Right lobe of liver (tissue), 6 donors: Measurements from ENCODE around the gene LIPA. TPM values are rescaled to one million over a fixed set of nuclear protein-coding genes. Genes with fewer than 3 reads are reported as not detected.

ENCODE experiments used
- ATAC-seq, 4 donors: fragments of 200-7000 bp; cut with Tn5 transposase; one replicate each; pipeline ENCODE4 v1.9.1; 2020; ENCODE audit warnings: mild to moderate bottlenecking in 4 of 4, moderate library complexity in 4 of 4
- DNase-seq, 3 donors: peaks; one replicate each; pipeline ENCODE4 v3.0.0-alpha.2; 2020
- H3K27ac ChIP-seq, 3 donors: fragments of 200-600 bp; one replicate each; pipeline ENCODE4 v1.8.0; 2022
- H3K27me3 ChIP-seq, 2 donors: fragments of 200-600 bp; one replicate each; pipeline ENCODE4 v1.8.0; 2022
- H3K36me3 ChIP-seq, 4 donors: fragments of 200-600 bp; sonication (generic) in 1 of 4; one replicate each; pipeline versions ENCODE4 v1.5.1 to v1.8.0; 2017 to 2022; ENCODE audit warnings: control low read depth in 1 of 4
- H3K4me1 ChIP-seq, 4 donors: fragments of 200-600 bp; sonication (generic) in 1 of 4; one replicate each; pipeline versions ENCODE4 v1.5.1 to v1.8.0; 2017 to 2022; ENCODE audit warnings: control low read depth in 1 of 4
- H3K4me3 ChIP-seq, 3 donors: fragments of 200-600 bp; one replicate each; pipeline ENCODE4 v1.8.0; 2022
- H3K9me3 ChIP-seq, 4 donors: fragments of 200-600 bp; sonication (generic) in 1 of 4; one replicate each; pipeline versions ENCODE4 v1.5.1 to v1.8.0; 2017 to 2022; ENCODE audit warnings: control low read depth in 1 of 4
- CTCF ChIP-seq, 4 donors: fragments of 200-600 bp in 3 of 4; fragments of 450-650 bp in 1 of 4; IDR thresholded peaks; one replicate each; pipeline versions ENCODE4 v1.5.1 to v1.8.0; 2016 to 2022; ENCODE audit warnings: antibody characterized with exemption in 4 of 4, mild to moderate bottlenecking in 2 of 4
- POLR2A ChIP-seq: fragments of 450-650 bp; IDR thresholded peaks from one replicate; pipeline ENCODE4 v1.6.1; 2017; ENCODE audit warnings: antibody characterized with exemption, mild to moderate bottlenecking
- WGBS: methylation state at CpG from one replicate; pipeline ENCODE4 v1.1.6; 2018; ENCODE audit warnings: low coverage, low lambda C conversion rate; ENCODE audit not compliant: insufficient coverage; ENCODE audit errors: missing lambda C conversion rate; 5-methylcytosine and 5-hydroxymethylcytosine counted together
- intact Hi-C, 2 donors: fragments of 100-400 bp; cut with DNase I; formaldehyde crosslinking; loops; one replicate each; pipeline versions ENCODE4 v1.11.2 to v1.14.1; 2022
- total RNA-seq, 6 experiments: library from RNA; depleted of rRNA in 2 of 6; stranded (reverse); fragments of >200 nt in 2 of 6; fragmentation: NEBNext Ultra II Directional in 3 of 6; extraction: Animal tissue kit (Norgen Biotek cat#: 25700) in 3 of 6; gene quantifications; one replicate each; pipeline versions ENCODE4 v1.1.0 to v1.2.4, GENCODE V29; 2016 to 2023
- donor health status: DM: no; HTN: yes; CAD: no.
- donor health status: DM: no; HTN: no; CAD: no.
- donor health status: DM: no; HTN: no; CAD: no.
- donor health status: DM: no; HTN: yes; CAD: no.
- donor health status: DM: no; HTN: yes; CAD: no.

LIPA gene
- total RNA-seq, 6 experiments from 2014 or later: 52.4 to 179 (median 58.4) TPM

- intact Hi-C loops: no loop called here
Measured at GRCh38 chr10:89237849-89238248, 13.7 kb downstream of the LIPA start.

GRCh38 chr10:89236226-89236797 lies 15.3 kb downstream of the LIPA start:
- DNase-seq (no peak), ATAC-seq (no peak)
- H3K27ac ChIP-seq: no peak overlapping the region
- no peak overlapping the region for H3K4me3 ChIP-seq
- intact Hi-C loops: no loop called here
- H3K9me3 ChIP-seq: no peaks in the 10 kb centered on the region
- peaks cover 0 to 7% (median 2%) of the 10 kb centered on the region in 4 donors for H3K4me1 ChIP-seq
- WGBS: 85% methylated on average over 4 of the region's 4 CpGs
- H3K27me3 ChIP-seq: no peaks in the 10 kb centered on the region
- no peak for TF ChIP-seq CTCF (IDR thresholded peaks at IDR 0.05)
- TF ChIP-seq POLR2A: no peak
- peaks cover 0 to 5% (median 0%) of the 10 kb centered on the region in 4 donors for H3K36me3 ChIP-seq

More at GRCh38 chr10:89237849-89238248, 13.7 kb downstream of the LIPA start:
- Histone ChIP-seq H3K27ac (no peak overlapping the region), H3K9me3 (no peaks in the 10 kb centered on the region), H3K27me3 (no peaks in the 10 kb centered on the region), H3K4me1 (peaks cover 0 to 23% (median 7%) of the 10 kb centered on the region in 4 donors), H3K4me3 (no peak overlapping the region), H3K36me3 (no peaks in the 10 kb centered on the region)
- ATAC-seq: no peak
- TF ChIP-seq CTCF (IDR thresholded peaks at IDR 0.05): no peak
- TF ChIP-seq POLR2A: no peak
- DNase-seq: no peak

DNA sequence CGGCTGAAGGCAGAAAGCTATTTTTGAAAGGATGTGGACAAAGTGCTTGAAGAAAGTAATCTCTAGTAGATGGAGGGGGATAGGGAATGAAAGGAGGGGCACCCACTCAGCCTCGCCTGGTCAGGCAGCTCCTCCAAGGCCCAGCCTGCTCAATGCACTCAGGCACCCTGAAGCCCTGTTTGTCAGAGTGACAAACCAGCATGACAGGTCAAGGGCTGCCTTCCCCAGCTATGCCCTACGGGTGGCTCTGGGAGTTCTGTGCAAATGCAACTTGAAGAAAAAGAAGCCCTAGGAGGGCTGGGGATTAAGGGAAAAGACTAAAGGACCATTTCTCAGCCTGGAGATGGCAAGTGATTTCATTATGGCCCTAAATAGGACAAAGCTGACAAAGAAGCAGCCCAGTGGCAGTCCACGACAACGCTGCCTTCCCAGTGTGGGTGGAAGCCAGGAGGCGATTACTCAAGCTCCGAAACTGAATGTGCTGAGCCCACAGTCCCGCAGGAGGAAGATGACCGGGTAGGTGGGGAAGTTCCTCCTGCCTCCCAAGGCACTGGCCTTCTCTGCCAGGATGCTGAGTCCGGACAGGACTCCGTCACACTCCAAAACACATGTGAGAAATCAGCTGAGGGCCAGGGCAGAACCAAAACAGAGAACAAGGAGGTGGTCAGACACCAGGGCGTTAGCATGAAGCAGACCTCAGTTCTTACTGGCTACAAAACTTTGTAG lies 16.3 kb downstream of the LIPA start:
- ATAC-seq: peak; percentile 66 to 79 (median 70)
- Histone ChIP-seq H3K27me3 (no peaks in the 10 kb centered on the region), H3K9me3 (no peaks in the 10 kb centered on the region), H3K27ac (no peak overlapping the region), H3K4me3 (no peak overlapping the region), H3K36me3 (peaks cover 0 to 5% (median 0%) of the 10 kb centered on the region in 4 donors), H3K4me1 (no peaks in the 10 kb centered on the region)
- TF ChIP-seq POLR2A: peak; percentile 24
- no peak for TF ChIP-seq CTCF (IDR thresholded peaks at IDR 0.05)
- DNase-seq: peak; percentile 46 to 65 (median 54)
- intact Hi-C loops: no loop called here
- WGBS: 80% methylated on average over 4 of the region's 12 CpGs

GRCh38 chr10:89233033-89233432 lies 18.5 kb downstream of the LIPA start:
- Histone ChIP-seq H3K27ac (no peak overlapping the region), H3K4me3 (no peak overlapping the region), H3K9me3 (no peaks in the 10 kb centered on the region), H3K4me1 (no peaks in the 10 kb centered on the region), H3K27me3 (no peaks in the 10 kb centered on the region), H3K36me3 (peaks cover 0 to 11% (median 0%) of the 10 kb centered on the region in 4 donors)
- ATAC-seq (no peak), DNase-seq (no peak)
- no peak for TF ChIP-seq POLR2A
- no peak for TF ChIP-seq CTCF (IDR thresholded peaks at IDR 0.05)
- WGBS: 92% methylated on average over 2 of the region's 2 CpGs
- intact Hi-C loops: no loop called here
